HS-5 (cell line): Measurements from ENCODE around the gene PTX4.

ENCODE experiments used
- DNase-seq: peaks from one replicate; pipeline ENCODE4 v3.0.0-alpha.2; 2012; ENCODE audit warnings: low read depth

The PTX4 gene

GRCh38 chr16:1499756-1500464 is 11.2 kb upstream of the PTX4 start:
- no peak for DNase-seq

DNA sequence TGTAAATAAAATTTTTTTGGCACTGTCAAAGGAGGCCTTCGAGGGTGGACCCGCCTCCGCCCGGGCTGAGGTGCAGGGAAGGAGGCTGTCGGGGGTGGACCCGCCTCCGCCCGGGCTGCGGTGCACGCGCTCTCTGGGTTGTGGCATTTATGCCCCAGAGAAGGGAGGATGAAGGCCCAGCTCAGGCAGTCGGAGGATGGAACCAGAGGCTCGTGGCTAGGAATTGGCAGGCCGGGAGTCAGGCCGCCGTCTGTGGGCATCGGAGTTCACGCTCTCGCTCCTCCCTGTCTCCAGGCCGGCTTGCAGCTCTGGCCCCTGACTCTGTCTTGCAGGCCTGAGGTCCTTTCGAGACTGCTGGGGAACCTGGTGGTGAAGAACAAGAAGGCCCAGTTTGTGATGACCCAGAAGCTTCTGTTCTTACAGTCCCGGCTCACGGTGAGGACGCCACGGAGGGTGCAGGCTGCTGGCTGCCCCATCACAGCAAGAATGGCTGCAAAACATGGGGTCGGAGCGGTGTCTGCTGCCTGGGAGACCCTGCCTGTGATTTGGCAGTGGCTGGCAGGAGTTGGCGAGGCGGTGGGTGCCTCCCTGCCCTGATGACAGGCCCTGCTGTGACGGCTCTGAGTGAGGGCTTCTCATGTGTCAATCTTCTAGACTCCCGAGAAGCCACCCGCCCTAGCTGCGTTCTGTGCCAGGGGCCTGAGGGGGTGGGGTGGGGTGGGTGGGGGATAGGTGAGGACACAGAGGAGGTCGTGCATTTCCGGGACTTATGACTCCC is 10.3 kb upstream of the PTX4 start:
- no peak for DNase-seq

DNA sequence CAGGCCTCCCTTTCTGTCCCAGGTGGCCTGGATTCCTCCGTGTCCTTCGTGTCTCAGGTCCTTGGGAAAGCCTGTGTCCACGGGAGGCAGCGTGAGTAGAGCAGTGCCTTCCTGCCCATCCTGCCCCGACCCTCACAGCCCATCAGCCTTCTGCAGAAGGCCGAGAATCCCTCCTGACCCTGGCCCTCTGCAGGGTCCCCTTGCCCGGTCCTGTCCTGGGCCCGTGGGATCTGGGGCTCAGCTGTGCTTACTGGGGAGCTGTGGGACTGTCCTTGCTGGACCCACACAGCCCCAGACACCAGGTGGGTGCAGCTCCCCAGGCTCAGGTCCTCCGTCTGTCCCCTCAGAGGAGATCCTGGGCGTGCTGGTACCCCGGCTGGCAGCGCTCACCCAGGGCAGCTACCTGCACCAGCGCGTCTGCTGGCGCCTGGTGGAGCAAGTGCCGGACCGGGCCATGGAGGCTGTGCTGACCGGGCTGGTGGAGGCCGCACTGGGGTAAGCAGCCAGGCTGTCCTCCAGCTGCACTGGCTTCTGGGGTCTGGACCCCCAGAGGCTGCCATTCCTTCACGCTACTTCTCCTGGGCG is 8.4 kb upstream of the PTX4 start:
- DNase-seq = no peak

- no peak for DNase-seq
Measured at GRCh38 chr16:1496464-1496863, 7.7 kb upstream of the PTX4 start.

GRCh38 chr16:1495889-1496262 is 7.1 kb upstream of the PTX4 start:
- no peak for DNase-seq

DNA sequence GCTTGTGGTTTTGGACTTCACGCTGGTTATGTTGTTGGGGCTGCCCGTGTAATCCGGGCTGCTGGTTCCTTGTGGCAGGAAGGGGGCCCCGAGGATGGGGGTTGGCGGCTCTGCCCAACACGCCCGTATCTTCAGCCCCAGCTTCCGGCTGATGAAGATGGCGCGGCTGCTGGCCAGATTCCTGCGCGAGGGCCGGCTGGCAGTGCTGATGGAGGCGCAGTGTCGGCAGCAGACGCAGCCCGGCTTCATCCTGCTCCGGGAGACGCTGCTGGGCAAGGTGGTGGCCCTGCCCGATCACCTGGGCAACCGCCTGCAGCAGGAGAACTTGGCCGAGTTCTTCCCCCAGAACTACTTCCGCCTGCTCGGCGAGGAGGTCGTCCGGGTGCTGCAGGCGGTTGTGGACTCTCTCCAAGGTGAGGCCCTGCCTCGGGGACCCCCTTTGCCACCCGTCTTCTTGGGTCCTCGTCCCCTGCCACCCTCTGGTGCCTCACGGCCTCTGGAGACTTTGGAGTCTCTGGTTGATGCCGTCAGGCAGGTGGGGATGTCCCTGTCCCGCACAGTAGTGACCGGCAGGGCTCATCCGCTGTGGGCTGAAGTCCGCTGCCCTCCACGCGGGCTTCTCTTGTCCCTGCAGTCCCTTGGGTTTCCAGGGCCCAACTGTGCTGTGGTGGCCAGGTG is 6.6 kb upstream of the PTX4 start:
- DNase-seq = no peak

DNA sequence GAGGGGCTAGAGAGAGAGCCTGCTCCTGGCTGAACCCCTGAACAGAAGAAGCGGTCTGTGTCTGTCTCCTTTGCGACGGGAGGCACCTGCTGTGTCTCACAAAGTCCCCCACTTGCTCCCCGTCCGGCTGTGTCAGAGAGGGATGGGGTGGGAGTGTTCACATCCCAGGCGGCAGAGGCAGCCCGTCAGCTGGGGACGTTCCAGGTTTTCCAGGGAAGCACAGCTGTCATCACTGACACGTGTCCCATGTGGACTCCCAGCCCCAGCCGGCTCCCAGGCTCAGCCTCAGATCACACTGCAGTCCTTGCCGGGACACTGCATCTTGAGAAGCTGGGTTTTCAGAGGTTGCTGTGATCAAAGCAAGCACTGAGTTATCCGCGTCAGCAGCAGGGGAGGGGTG is 6.0 kb upstream of the PTX4 start:
- DNase-seq = no peak

GRCh38 chr16:1494129-1494640 is 5.4 kb upstream of the PTX4 start:
- DNase-seq = no peak

DNA sequence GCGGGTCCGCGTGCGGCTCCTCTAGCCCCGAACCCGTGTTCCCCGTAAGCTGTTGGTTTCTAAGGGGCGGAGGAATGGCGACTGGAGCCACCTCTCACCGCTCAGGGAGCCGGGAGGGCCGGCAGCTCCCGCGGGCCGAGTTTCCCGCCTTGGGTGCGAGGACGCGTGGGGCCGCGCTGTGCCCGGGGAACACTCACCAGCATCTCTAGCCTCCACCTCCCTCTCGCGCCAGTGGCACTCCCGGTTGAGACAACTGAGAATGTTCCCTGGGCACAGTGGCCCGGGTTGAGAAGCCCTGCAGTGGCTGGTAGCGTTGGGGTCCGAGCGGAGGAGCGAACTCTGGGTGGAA is 5.0 kb upstream of the PTX4 start:
- DNase-seq = no peak

DNA sequence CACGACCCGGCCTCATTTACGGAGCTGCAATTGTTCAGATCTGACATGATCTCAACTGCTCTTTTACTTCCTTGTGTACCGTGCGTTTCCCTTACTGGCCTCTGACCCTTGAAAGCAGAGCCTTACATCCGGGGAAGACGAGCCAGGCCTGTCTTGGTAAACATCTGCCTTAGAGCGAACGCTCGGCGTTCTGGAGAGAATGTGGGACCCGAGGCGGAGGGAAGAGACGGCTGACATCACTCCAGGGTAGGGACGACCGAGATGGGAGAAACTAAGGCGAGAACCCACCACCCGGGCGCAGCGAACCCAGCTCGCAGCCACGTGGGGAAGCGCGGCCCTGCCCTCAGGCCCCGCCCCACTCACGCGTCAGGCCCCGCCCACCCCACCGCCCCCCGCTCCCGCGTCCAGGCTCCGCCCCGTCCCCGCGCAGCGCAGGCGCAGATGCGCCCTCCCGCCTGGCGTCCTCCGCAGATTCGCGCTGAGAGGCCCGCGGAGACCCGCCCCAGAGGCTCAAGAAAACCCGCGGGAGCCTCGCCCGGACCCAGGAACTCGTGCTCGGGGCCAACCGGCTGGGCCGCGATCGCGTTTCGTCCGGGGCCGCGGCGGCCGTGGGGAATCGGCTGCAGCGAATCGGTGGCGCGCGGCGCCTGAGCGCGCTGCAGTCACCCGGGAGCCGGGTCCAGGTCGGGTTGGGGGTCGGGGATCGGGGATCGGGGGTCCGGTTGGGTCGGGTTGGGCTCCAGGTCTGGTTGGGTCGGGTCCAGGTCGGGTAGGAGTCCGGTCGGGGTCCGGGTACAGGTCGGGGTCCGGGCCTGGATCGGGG is 4.4 kb upstream of the PTX4 start, which contains the start of gene TELO2:
TELO2 (plus strand) TSS at position 438 of the 823 bp plus-strand sequence. CDS start 922 bp downstream, outside the sequence.
- DNase-seq = peak; percentile 20

DNA sequence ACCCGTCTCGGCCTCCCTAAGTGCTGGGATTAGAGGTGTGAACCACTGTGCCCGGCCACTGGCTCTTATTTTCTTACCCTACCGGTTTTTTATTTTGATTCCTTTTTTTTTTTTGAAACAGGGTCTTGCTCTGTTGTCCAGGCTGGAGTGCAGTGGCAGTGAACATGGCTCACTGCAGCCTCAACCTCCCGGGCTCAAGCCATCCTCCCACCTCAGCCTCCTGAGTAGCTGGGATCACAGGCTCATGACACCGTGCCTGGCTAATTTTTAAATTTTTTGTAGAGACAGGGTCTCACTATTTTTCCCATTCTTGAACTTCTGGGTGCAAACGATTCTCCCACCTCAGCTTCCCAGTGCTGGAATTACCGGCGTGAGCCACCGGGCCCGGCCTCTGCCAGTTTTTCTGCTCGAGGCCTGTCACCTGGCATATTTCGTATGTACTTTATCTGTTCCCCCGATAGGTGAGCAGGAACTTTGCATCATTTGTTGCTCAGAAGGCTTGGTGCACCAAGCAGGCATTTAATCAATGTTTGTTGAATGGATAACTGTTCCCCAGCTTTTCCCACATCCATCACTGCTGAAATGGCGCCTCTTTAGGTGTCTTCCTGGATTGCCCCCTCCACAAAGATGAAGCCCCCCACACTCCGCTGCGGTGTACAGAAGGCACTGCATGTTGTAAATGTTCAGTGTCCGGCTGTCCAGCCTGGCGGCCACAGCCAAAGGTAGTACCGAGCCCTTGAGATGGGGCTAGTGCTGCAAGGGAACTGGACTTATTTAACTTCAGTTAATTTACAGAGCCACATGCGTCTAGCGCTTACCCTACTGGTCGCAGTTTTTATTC is 3.6 kb upstream of the PTX4 start:
- DNase-seq = no peak

- DNase-seq = no peak
Measured at GRCh38 chr16:1491327-1491726, 2.6 kb upstream of the PTX4 start.

GRCh38 chr16:1489077-1489476 is 333 bp upstream of the PTX4 start:
- no peak for DNase-seq

- no peak for DNase-seq
Measured at GRCh38 chr16:1488054-1488601, 616 bp downstream of the PTX4 start.

DNA sequence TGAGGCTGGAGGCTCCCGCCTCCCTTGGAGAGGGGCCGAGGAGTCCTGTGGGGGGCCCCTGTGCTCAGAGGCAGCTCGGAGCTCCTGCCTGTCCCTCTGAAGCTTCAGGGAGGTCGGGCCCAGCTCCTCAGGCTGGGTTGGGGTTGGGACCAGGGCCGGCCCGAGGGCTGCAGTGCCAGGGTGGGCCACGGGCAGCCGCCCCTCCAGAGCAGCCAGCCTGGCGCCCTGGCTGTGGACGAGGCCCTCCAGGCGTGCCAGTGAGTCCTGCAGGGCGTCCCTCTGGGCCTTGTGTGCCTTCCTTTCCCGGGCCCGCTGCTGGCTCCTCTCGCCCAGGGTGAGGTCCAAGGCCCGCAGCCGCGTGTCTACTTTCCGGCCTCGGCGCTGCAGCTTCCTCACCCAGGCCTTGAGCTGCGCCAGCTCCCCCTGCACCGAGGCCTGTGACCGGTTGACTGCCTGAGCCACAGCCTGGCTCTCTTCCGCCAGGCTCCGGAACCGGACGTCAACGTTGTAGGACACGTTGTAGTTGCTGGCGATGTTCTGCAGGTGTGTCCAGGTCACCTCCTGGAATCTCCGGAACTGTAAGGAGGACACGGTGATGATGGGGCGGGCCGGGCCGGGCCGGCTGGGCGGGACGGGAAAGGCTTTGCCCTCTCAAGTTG is 1.2 kb downstream of the PTX4 start:
- DNase-seq = no peak

- DNase-seq = no peak
Measured at GRCh38 chr16:1486551-1487390, 2.0 kb downstream of the PTX4 start.

GRCh38 chr16:1485847-1486496 is 2.8 kb downstream of the PTX4 start:
- DNase-seq = no peak
